PC-3 (cell line): ENCODE data around the gene GABRG3. TPM values are rescaled to one million over a fixed set of nuclear protein-coding genes. Genes with fewer than 3 reads are reported as not detected.

Source experiments
- ATAC-seq: fragments of 200-7000 bp; cut with Tn5 transposase; 2 replicates; pipeline ENCODE4 v1.9.1; 2020; ENCODE audit warnings: mild to moderate bottlenecking, moderate library complexity
- BruUV-seq: library from RNA; stranded (reverse); fragments of 400-500 nt; replicated peaks from 2 replicates; lab custom pipeline; 2021; lab: Mats Ljungman, UMichigan
- CTCF ChIA-PET: fragments of 300-600 bp; sonication (Branson Sonifier 250); formaldehyde crosslinking; loops from one replicate; lab custom pipeline; 2022; ENCODE audit warnings: antibody characterized with exemption; lab: Charles Lee
- POLR2A ChIA-PET: fragments of 300-600 bp; sonication (Branson Sonifier 250); formaldehyde crosslinking; loops from one replicate; lab custom pipeline; 2022; ENCODE audit warnings: antibody characterized with exemption; ENCODE audit not compliant: unreplicated experiment; lab: Charles Lee
- DNase-seq: peaks from one replicate; pipeline ENCODE4 v3.0.0-alpha.2; 2015
- H2AFZ ChIP-seq: fragments of 300-600 bp; sonication (generic); 2 replicates; pipeline ENCODE4 v1.6.0; 2016; ENCODE audit warnings: antibody characterized with exemption, low read length
- H3F3A ChIP-seq: fragments of 300-600 bp; sonication (generic); one replicate; pipeline ENCODE4 v1.6.0; 2017; ENCODE audit warnings: antibody characterized with exemption, low read length, control low read depth, mild to moderate bottlenecking; ENCODE audit not compliant: unreplicated experiment
- H3K27ac ChIP-seq: fragments of 300-600 bp; sonication (generic); 2 replicates; pipeline ENCODE4 v1.5.1; 2016; ENCODE audit warnings: mild to moderate bottlenecking, low read length
- H3K27me3 ChIP-seq: fragments of 300-600 bp; sonication (generic); 2 replicates; pipeline ENCODE4 v1.6.1; 2016; ENCODE audit warnings: low read length, mixed read lengths
- H3K36me3 ChIP-seq: fragments of 300-600 bp; sonication (generic); 2 replicates; pipeline ENCODE4 v1.6.1; 2016; ENCODE audit warnings: low read depth, mixed run types, low read length, mixed read lengths
- H3K4me1 ChIP-seq: fragments of 300-600 bp; sonication (generic); 2 replicates; pipeline ENCODE4 v1.5.1; 2016; ENCODE audit warnings: low read length; ENCODE audit not compliant: insufficient read depth
- H3K4me2 ChIP-seq: fragments of 300-600 bp; sonication (generic); 2 replicates; pipeline ENCODE4 v1.6.0; 2016; ENCODE audit warnings: low read length
- H3K4me3 ChIP-seq: fragments of 300-600 bp; sonication (generic); 2 replicates; pipeline ENCODE4 v1.5.1; 2016; ENCODE audit warnings: mild to moderate bottlenecking, low read length, mixed read lengths
- H3K79me2 ChIP-seq: fragments of 300-600 bp; sonication (generic); 2 replicates; pipeline ENCODE4 v1.6.1; 2017; ENCODE audit warnings: low read length, mixed read lengths
- H3K9ac ChIP-seq: fragments of 300-600 bp; sonication (generic); 2 replicates; pipeline ENCODE4 v1.6.0; 2016; ENCODE audit warnings: mild to moderate bottlenecking, low read length
- H3K9me2 ChIP-seq: fragments of 300-600 bp; sonication (generic); replicated peaks from 2 replicates; pipeline ENCODE4 v1.6.1; 2016; ENCODE audit warnings: mixed run types, low read length, mixed read lengths
- H3K9me3 ChIP-seq: fragments of 300-600 bp; sonication (generic); 2 replicates; pipeline ENCODE4 v1.6.1; 2016; ENCODE audit warnings: low read length, mixed read lengths
- H4K20me1 ChIP-seq: fragments of 300-600 bp; sonication (generic); 2 replicates; pipeline ENCODE4 v1.6.1; 2016; ENCODE audit warnings: low read length, mixed read lengths
- CTCF ChIP-seq: fragments of 300-600 bp; sonication (generic); conservative IDR thresholded peaks from 2 replicates; pipeline ENCODE4 v1.5.1; 2017; ENCODE audit warnings: antibody characterized with exemption, low read depth, mild to moderate bottlenecking, low read length
- EZH2 ChIP-seq: fragments of 300-600 bp; sonication (generic); IDR thresholded peaks from one replicate; pipeline ENCODE4 v1.6.1; 2017; ENCODE audit warnings: antibody characterized with exemption, mild to moderate bottlenecking, low read length; ENCODE audit not compliant: unreplicated experiment
- EZH2phosphoT487 ChIP-seq: fragments of 300-600 bp; sonication (generic); IDR thresholded peaks from 2 replicates; pipeline ENCODE4 v1.6.1; 2018; ENCODE audit warnings: mild to moderate bottlenecking, antibody characterized with exemption, low read length, borderline replicate concordance
- intact Hi-C: fragments of 100-400 bp; cut with micrococcal nuclease; formaldehyde crosslinking; loops from 2 replicates; pipeline ENCODE4 v1.9.0; 2023
- total RNA-seq: library from RNA; depleted of rRNA; stranded (reverse); fragments of >200 nt; gene quantifications from 2 replicates; pipeline ENCODE4 v1.2.3, GENCODE V29; 2014

The GABRG3 gene
- total RNA-seq, 1 experiment from 2014 or later = 0.11 TPM

- H3F3A ChIP-seq = no peaks in the 10 kb centered on the region
- intact Hi-C loops = no loop called here
- no peak overlapping the region for H3K27ac ChIP-seq
- CTCF ChIA-PET = no interaction called here
- H3K9ac ChIP-seq = no peak overlapping the region
- DNase-seq = no peak
- no peaks in the 10 kb centered on the region for H3K79me2 ChIP-seq
- peaks cover 11% of the 10 kb centered on the region; the same call in 1 of the 2 replicates for H3K9me3 ChIP-seq
- H3K4me2 ChIP-seq = no peak overlapping the region
- no TSS peak for BruUV-seq
- ATAC-seq = no peak
- no peaks in the 10 kb centered on the region for H3K27me3 ChIP-seq
- no peaks in the 10 kb centered on the region for H3K4me1 ChIP-seq
- no peaks in the 10 kb centered on the region for H3K36me3 ChIP-seq
- TF ChIP-seq EZH2 (no peak), EZH2phosphoT487 (no peak), CTCF (no peak)
- no peak overlapping the region for H2AFZ ChIP-seq
- POLR2A ChIA-PET = no interaction called here
- H3K4me3 ChIP-seq = no peak overlapping the region
- H4K20me1 ChIP-seq = no peaks in the 10 kb centered on the region
- no peaks in the 10 kb centered on the region for H3K9me2 ChIP-seq
These were observed 154.2 kb downstream of the GABRG3 start for GRCh38 chr15:27125185-27125584.

- no peaks in the 10 kb centered on the region for H3K9me2 ChIP-seq
- ATAC-seq (no peak), DNase-seq (no peak)
- TF ChIP-seq EZH2phosphoT487 (no peak), CTCF (no peak), EZH2 (no peak)
- no TSS peak for BruUV-seq
- H3K79me2 ChIP-seq = no peaks in the 10 kb centered on the region
- H3K36me3 ChIP-seq = no peaks in the 10 kb centered on the region
- H3K4me3 ChIP-seq = no peak overlapping the region
- H4K20me1 ChIP-seq = no peaks in the 10 kb centered on the region
- no peak overlapping the region for H3K9ac ChIP-seq
- ChIA-PET CTCF (no interaction called here), POLR2A (no interaction called here)
- H3K9me3 ChIP-seq = peaks cover 15% of the 10 kb centered on the region; the same call in 1 of the 2 replicates
- no peak overlapping the region for H3K27ac ChIP-seq
- H3F3A ChIP-seq = no peaks in the 10 kb centered on the region
- no peaks in the 10 kb centered on the region for H3K27me3 ChIP-seq
- no peak overlapping the region for H2AFZ ChIP-seq
- no peaks in the 10 kb centered on the region for H3K4me1 ChIP-seq
- H3K4me2 ChIP-seq = no peak overlapping the region
- intact Hi-C loops = no loop called here
These were observed 155.5 kb downstream of the GABRG3 start for GRCh38 chr15:27126449-27126848.

GRCh38 chr15:27127815-27128570, 157.0 kb downstream of the GABRG3 start:
- no peaks in the 10 kb centered on the region for H3K27me3 ChIP-seq
- no peaks in the 10 kb centered on the region for H3K9me2 ChIP-seq
- H3K4me2 ChIP-seq = no peak overlapping the region
- H3F3A ChIP-seq = no peaks in the 10 kb centered on the region
- H3K9ac ChIP-seq = no peak overlapping the region
- H2AFZ ChIP-seq = no peak overlapping the region
- peak; percentile 22 for DNase-seq
- no peak overlapping the region for H3K27ac ChIP-seq
- no peaks in the 10 kb centered on the region for H4K20me1 ChIP-seq
- no peak overlapping the region for H3K4me3 ChIP-seq
- POLR2A ChIA-PET = no interaction called here
- TF ChIP-seq CTCF (no peak), EZH2 (no peak), EZH2phosphoT487 (no peak)
- H3K79me2 ChIP-seq = no peaks in the 10 kb centered on the region
- H3K4me1 ChIP-seq = no peaks in the 10 kb centered on the region
- intact Hi-C loops = no loop called here
- H3K36me3 ChIP-seq = no peaks in the 10 kb centered on the region
- ATAC-seq = no peak
- H3K9me3 ChIP-seq = peaks cover 15% of the 10 kb centered on the region; the same call in 1 of the 2 replicates
- CTCF ChIA-PET = no interaction called here
- BruUV-seq = no TSS peak
